ENCODE results near the gene CUZD1. TPM values are rescaled to one million over a fixed set of nuclear protein-coding genes. Genes with fewer than 3 reads are reported as not detected.

Gene CUZD1, protein sequence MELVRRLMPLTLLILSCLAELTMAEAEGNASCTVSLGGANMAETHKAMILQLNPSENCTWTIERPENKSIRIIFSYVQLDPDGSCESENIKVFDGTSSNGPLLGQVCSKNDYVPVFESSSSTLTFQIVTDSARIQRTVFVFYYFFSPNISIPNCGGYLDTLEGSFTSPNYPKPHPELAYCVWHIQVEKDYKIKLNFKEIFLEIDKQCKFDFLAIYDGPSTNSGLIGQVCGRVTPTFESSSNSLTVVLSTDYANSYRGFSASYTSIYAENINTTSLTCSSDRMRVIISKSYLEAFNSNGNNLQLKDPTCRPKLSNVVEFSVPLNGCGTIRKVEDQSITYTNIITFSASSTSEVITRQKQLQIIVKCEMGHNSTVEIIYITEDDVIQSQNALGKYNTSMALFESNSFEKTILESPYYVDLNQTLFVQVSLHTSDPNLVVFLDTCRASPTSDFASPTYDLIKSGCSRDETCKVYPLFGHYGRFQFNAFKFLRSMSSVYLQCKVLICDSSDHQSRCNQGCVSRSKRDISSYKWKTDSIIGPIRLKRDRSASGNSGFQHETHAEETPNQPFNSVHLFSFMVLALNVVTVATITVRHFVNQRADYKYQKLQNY
- total RNA-seq (2021) = 3.5 to 4.4 TPM (median 3.8 TPM) in 3 replicates
- Bru-seq, nascent RNA = percentile 79 among the genes with signal in this experiment
- long read RNA-seq, experiment 1, partial matches to known transcripts = 2 of 16 reads
- long read RNA-seq, experiment 1, other reads (novel, unspliced or antisense) = 10 of 16 reads
- long read RNA-seq, experiment 2, partial matches to known transcripts = 1 of 2 reads
- long read RNA-seq, experiment 2, other reads (novel, unspliced or antisense) = 0 of 2 reads
- long read RNA-seq, experiment 3, partial matches to known transcripts = 0 of 8 reads
- long read RNA-seq, experiment 3, other reads (novel, unspliced or antisense) = 3 of 8 reads

DNA sequence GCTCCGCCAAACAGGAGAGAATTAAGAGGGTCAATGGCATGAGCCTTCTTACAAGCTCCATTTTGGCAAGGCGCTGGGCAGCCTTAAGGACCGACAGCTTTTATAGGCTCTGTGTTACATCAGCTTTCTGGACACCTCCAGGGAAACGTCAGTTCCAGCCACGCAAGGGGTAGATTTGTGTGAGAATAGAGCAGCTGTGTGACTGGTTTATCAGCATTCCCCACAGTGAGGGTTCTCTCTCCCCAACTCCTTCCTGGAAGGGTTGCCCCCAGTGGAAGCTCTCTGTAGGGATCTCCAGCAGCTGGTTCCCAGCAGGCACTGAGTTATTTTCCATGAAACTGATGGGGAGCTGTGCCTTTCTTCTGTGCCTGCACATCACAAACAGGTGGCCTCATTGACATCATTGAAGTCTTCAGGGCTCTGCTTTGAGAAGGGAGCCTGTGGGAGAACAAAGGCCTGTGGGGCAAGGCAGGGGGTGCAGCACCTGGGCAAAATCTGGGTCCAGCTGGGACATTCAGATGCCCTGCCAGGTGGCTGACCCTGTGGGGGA, at the start of gene CUZD1:
TSS of gene CUZD1 (minus strand) at position 75 of the 550 bp plus-strand sequence. CDS start at position 61, 14 bp downstream.
- POLR2A ChIA-PET = interaction anchor here (0.6 to 1.4 kb wide), 3 partner anchors 10 to 1045 kb away, joined by 3 to 4 read pairs (median 3); partner anchors contain the start of gene C10orf88
- H3K27ac Mint-ChIP-seq = peak within 1 kb of the TSS; percentile 97
- DNase-seq (ENCODE audit: low spot score) = peak; percentile 54

More for the DNA sequence above, at the start of gene CUZD1:
- peaks cover 33% of the 10 kb centered on the region for H3K36me3 Mint-ChIP-seq
- H3K4me1 Mint-ChIP-seq = peaks cover 35% of the 10 kb centered on the region
- TF ChIP-seq TEAD1 (CRISPR knock-in tag; IDR thresholded peaks at IDR 0.05) (0 out of 2 replicates have a peak, but pooled peaks have one; percentile 35), ETV6 (CRISPR knock-in tag; IDR thresholded peaks at IDR 0.05) (peak; percentile 20; the same call in 1 of the 2 replicates), TP53 (CRISPR knock-in tag; IDR thresholded peaks at IDR 0.05) (no peak), ZNF423 (CRISPR knock-in tag; IDR thresholded peaks at IDR 0.05) (peak; percentile 95), OVOL2 (CRISPR knock-in tag; IDR thresholded peaks at IDR 0.05; ENCODE audit: borderline replicate concordance) (no peak), NR2C2 (CRISPR knock-in tag; IDR thresholded peaks at IDR 0.05) (0 out of 2 replicates have a peak, but pooled peaks have one; percentile 13)
- TF ChIP-seq, protein P1, sequence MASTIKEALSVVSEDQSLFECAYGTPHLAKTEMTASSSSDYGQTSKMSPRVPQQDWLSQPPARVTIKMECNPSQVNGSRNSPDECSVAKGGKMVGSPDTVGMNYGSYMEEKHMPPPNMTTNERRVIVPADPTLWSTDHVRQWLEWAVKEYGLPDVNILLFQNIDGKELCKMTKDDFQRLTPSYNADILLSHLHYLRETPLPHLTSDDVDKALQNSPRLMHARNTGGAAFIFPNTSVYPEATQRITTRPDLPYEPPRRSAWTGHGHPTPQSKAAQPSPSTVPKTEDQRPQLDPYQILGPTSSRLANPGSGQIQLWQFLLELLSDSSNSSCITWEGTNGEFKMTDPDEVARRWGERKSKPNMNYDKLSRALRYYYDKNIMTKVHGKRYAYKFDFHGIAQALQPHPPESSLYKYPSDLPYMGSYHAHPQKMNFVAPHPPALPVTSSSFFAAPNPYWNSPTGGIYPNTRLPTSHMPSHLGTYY (CRISPR knock-in tag; IDR thresholded peaks at IDR 0.05) = no peak
- TF ChIP-seq, protein P2, sequence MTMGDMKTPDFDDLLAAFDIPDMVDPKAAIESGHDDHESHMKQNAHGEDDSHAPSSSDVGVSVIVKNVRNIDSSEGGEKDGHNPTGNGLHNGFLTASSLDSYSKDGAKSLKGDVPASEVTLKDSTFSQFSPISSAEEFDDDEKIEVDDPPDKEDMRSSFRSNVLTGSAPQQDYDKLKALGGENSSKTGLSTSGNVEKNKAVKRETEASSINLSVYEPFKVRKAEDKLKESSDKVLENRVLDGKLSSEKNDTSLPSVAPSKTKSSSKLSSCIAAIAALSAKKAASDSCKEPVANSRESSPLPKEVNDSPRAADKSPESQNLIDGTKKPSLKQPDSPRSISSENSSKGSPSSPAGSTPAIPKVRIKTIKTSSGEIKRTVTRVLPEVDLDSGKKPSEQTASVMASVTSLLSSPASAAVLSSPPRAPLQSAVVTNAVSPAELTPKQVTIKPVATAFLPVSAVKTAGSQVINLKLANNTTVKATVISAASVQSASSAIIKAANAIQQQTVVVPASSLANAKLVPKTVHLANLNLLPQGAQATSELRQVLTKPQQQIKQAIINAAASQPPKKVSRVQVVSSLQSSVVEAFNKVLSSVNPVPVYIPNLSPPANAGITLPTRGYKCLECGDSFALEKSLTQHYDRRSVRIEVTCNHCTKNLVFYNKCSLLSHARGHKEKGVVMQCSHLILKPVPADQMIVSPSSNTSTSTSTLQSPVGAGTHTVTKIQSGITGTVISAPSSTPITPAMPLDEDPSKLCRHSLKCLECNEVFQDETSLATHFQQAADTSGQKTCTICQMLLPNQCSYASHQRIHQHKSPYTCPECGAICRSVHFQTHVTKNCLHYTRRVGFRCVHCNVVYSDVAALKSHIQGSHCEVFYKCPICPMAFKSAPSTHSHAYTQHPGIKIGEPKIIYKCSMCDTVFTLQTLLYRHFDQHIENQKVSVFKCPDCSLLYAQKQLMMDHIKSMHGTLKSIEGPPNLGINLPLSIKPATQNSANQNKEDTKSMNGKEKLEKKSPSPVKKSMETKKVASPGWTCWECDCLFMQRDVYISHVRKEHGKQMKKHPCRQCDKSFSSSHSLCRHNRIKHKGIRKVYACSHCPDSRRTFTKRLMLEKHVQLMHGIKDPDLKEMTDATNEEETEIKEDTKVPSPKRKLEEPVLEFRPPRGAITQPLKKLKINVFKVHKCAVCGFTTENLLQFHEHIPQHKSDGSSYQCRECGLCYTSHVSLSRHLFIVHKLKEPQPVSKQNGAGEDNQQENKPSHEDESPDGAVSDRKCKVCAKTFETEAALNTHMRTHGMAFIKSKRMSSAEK (CRISPR knock-in tag; IDR thresholded peaks at IDR 0.05; ENCODE audit: borderline replicate concordance) = no peak
- TF ChIP-seq, protein P3, sequence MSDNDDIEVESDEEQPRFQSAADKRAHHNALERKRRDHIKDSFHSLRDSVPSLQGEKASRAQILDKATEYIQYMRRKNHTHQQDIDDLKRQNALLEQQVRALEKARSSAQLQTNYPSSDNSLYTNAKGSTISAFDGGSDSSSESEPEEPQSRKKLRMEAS (CRISPR knock-in tag; IDR thresholded peaks at IDR 0.05) = no peak
- TF ChIP-seq, protein P4, sequence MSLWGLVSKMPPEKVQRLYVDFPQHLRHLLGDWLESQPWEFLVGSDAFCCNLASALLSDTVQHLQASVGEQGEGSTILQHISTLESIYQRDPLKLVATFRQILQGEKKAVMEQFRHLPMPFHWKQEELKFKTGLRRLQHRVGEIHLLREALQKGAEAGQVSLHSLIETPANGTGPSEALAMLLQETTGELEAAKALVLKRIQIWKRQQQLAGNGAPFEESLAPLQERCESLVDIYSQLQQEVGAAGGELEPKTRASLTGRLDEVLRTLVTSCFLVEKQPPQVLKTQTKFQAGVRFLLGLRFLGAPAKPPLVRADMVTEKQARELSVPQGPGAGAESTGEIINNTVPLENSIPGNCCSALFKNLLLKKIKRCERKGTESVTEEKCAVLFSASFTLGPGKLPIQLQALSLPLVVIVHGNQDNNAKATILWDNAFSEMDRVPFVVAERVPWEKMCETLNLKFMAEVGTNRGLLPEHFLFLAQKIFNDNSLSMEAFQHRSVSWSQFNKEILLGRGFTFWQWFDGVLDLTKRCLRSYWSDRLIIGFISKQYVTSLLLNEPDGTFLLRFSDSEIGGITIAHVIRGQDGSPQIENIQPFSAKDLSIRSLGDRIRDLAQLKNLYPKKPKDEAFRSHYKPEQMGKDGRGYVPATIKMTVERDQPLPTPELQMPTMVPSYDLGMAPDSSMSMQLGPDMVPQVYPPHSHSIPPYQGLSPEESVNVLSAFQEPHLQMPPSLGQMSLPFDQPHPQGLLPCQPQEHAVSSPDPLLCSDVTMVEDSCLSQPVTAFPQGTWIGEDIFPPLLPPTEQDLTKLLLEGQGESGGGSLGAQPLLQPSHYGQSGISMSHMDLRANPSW (CRISPR knock-in tag; conservative IDR thresholded peaks at IDR 0.05; ENCODE audit: low read depth) = no peak
- TF ChIP-seq, protein P5, sequence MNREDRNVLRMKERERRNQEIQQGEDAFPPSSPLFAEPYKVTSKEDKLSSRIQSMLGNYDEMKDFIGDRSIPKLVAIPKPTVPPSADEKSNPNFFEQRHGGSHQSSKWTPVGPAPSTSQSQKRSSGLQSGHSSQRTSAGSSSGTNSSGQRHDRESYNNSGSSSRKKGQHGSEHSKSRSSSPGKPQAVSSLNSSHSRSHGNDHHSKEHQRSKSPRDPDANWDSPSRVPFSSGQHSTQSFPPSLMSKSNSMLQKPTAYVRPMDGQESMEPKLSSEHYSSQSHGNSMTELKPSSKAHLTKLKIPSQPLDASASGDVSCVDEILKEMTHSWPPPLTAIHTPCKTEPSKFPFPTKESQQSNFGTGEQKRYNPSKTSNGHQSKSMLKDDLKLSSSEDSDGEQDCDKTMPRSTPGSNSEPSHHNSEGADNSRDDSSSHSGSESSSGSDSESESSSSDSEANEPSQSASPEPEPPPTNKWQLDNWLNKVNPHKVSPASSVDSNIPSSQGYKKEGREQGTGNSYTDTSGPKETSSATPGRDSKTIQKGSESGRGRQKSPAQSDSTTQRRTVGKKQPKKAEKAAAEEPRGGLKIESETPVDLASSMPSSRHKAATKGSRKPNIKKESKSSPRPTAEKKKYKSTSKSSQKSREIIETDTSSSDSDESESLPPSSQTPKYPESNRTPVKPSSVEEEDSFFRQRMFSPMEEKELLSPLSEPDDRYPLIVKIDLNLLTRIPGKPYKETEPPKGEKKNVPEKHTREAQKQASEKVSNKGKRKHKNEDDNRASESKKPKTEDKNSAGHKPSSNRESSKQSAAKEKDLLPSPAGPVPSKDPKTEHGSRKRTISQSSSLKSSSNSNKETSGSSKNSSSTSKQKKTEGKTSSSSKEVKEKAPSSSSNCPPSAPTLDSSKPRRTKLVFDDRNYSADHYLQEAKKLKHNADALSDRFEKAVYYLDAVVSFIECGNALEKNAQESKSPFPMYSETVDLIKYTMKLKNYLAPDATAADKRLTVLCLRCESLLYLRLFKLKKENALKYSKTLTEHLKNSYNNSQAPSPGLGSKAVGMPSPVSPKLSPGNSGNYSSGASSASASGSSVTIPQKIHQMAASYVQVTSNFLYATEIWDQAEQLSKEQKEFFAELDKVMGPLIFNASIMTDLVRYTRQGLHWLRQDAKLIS (CRISPR knock-in tag; IDR thresholded peaks at IDR 0.05; ENCODE audit: borderline replicate concordance) = 0 out of 2 replicates have a peak, but pooled peaks have one; percentile 42
- TF ChIP-seq, protein P6, sequence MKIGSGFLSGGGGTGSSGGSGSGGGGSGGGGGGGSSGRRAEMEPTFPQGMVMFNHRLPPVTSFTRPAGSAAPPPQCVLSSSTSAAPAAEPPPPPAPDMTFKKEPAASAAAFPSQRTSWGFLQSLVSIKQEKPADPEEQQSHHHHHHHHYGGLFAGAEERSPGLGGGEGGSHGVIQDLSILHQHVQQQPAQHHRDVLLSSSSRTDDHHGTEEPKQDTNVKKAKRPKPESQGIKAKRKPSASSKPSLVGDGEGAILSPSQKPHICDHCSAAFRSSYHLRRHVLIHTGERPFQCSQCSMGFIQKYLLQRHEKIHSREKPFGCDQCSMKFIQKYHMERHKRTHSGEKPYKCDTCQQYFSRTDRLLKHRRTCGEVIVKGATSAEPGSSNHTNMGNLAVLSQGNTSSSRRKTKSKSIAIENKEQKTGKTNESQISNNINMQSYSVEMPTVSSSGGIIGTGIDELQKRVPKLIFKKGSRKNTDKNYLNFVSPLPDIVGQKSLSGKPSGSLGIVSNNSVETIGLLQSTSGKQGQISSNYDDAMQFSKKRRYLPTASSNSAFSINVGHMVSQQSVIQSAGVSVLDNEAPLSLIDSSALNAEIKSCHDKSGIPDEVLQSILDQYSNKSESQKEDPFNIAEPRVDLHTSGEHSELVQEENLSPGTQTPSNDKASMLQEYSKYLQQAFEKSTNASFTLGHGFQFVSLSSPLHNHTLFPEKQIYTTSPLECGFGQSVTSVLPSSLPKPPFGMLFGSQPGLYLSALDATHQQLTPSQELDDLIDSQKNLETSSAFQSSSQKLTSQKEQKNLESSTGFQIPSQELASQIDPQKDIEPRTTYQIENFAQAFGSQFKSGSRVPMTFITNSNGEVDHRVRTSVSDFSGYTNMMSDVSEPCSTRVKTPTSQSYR (CRISPR knock-in tag; IDR thresholded peaks at IDR 0.05) = peak; percentile 75; the same call in 1 of the 2 replicates
- H3K9me3 Mint-ChIP-seq = peaks cover 23% of the 10 kb centered on the region
- no peaks in the 10 kb centered on the region; the same call in 1 of the 2 replicates for H3K27me3 Mint-ChIP-seq (ENCODE audit: low read depth)
- no peak within 1 kb of the TSS for H3K4me3 Mint-ChIP-seq
- peak; percentile 87 for ATAC-seq
- CTCF ChIA-PET = interaction anchor here (1.0 to 1.1 kb wide), 2 partner anchors 134 to 197 kb away, joined by 3 read pairs; partner anchors contain the start of gene PSTK

Measured in WTC11 (cell line).